AG09319 (cell line): ENCODE data around the gene ITGAE.
"Not testable (repeated sequence)": the region's sequence is repeated elsewhere in the genome, so short reads cannot be mapped to it uniquely, and the experiment has no call there.

Experiments
- DNase-seq: peaks from one replicate; pipeline ENCODE4 v3.0.0-alpha.2; 2010; ENCODE audit warnings: low read depth; ENCODE audit errors: extremely low read depth
- CTCF ChIP-seq: IDR thresholded peaks from 2 replicates; pipeline ENCODE4 v1.5.1; 2011; ENCODE audit warnings: low read depth, mild to moderate bottlenecking, inconsistent platforms, low read length, moderate library complexity

ITGAE gene

DNA sequence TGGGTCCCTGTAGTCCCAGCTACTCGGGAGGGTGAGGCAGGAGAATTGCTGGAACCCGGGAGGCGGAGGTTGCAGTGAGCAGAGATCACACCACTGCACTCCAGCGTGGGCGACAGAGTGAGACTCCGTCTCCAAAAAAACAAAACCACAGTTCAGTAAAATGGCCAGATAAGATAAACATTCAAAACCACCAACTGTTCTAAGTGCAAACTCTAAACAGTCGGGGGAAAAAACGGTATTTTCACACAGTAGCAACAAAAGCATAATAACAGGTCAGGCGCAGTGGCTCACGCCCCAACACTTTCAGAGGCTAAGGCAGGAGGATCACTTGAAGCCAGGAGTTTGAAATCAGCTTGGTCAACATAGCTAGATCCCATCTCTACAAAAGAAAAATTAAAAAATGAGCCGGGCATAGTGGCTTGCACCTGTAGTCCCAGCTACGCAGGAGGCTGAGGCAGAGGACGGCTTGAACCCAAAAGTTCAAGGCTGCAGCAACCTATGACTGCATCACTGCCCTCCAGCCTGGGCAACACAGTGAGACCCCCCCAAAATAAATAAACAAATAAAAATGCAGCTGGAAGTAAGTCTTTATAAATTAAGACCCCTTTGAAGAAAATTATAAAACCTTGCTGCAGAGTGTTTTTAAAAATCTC is 88.1 kb downstream of the ITGAE start:
- DNase-seq = no peak
- TF ChIP-seq CTCF = no peak

GRCh38 chr17:3710951-3711383 is 90.0 kb downstream of the ITGAE start:
- DNase-seq = no peak
- TF ChIP-seq CTCF = no peak

DNA sequence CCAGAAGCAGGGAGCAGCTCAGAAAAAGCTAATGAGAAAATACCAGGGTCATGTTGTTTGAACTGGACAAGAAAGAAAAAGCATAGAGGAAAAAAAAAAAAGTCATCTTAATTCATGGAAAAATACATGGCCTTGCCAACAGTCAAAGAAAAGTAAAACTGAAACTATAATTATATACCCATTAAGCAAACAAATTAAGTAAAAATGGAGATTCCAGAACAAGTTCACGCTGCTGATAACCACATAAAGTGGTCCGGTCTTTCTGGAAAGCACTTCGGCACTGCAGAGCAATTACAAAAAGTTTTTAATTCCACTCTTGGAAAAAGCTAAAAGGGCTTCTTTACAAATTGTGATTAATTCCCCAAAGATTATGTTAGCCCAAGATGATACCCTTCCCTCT is 92.6 kb downstream of the ITGAE start:
- TF ChIP-seq CTCF = no peak
- no peak for DNase-seq

- not testable (repeated sequence) for DNase-seq
Observed at GRCh38 chr17:3705718-3705984, 95.3 kb downstream of the ITGAE start.

DNA sequence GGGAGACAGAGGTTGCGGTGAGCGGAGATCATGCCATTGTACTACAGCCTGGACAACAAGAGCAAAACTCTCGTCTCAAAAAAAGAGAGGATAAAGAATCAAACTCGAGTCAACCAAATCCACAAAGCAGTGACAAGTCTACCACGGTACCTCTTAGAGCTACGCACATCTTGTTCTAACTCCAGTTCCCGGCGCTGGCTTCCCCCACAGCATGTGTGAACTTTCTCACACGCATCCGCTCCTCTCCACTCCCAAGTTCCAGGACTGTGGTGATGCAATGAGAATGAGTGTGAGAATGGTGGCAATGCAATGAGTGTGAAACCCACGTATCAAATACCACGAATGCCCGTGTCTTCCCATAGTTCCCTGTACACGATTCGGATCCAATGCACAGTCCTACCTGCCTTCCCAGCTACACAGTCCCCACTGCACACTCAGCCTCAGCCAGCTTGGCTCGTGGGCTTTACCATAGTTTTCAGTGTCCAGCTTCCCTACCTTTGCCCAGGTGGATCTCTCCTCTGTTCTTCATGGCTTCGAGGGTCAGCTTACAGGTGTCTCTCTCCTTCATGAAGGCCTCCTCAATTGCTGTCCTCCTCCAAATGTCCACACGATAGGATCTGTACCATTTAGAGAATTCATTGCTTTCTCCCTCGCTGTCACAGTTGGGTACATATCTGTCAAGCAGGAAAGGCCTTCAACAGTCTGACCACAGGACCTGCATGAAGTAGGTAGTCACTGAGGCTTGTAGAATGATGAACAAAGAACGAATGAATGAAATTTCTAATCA is 95.9 kb downstream of the ITGAE start:
- TF ChIP-seq CTCF = no peak
- DNase-seq = no peak

- DNase-seq = not testable (repeated sequence)
Observed at GRCh38 chr17:3702041-3702539, 98.9 kb downstream of the ITGAE start.

GRCh38 chr17:3699951-3700350 is 101.0 kb downstream of the ITGAE start:
- DNase-seq = no peak
- no peak for TF ChIP-seq CTCF

- no peak for DNase-seq
- no peak for TF ChIP-seq CTCF
Observed at GRCh38 chr17:3698139-3698538, 102.8 kb downstream of the ITGAE start.
